GM12891 (cell line): ENCODE measurements around the gene TMED1.

Experiments used
- DNase-seq: peaks from one replicate; pipeline ENCODE4 v3.0.0; 2011; ENCODE audit warnings: low spot score; ENCODE audit not compliant: insufficient read length
- FAIRE-seq: peaks from 2 replicates; lab custom pipeline; 2011; peaks lifted over from hg19 to GRCh38; lab: Jason Lieb, UNC
- PAX5 ChIP-seq: IDR thresholded peaks from 2 replicates; pipeline ENCODE4 v1.6.1; 2011; ENCODE audit warnings: low read length, moderate library complexity, mild to moderate bottlenecking; ENCODE audit not compliant: insufficient read depth, severe bottlenecking
- POLR2A ChIP-seq: IDR thresholded peaks from 2 replicates; pipeline ENCODE4 v1.6.1; 2011; ENCODE audit warnings: low read depth, low read length, control low read depth
- POLR2AphosphoS5 ChIP-seq: IDR thresholded peaks from 2 replicates; pipeline ENCODE4 v1.6.1; 2011; ENCODE audit warnings: low read depth, low read length, control low read depth
- POU2F2 ChIP-seq: IDR thresholded peaks from 2 replicates; pipeline ENCODE4 v1.6.1; 2011; ENCODE audit warnings: low read depth, mild to moderate bottlenecking, control low read depth, low read length, moderate library complexity
- SPI1 ChIP-seq: IDR thresholded peaks from 2 replicates; pipeline ENCODE4 v1.6.1; 2011; ENCODE audit warnings: low read depth, low read length, control low read depth
- TAF1 ChIP-seq: IDR thresholded peaks from 2 replicates; pipeline ENCODE4 v1.6.1; 2011; ENCODE audit warnings: low read depth, low read length, control low read depth

The TMED1 gene

DNA sequence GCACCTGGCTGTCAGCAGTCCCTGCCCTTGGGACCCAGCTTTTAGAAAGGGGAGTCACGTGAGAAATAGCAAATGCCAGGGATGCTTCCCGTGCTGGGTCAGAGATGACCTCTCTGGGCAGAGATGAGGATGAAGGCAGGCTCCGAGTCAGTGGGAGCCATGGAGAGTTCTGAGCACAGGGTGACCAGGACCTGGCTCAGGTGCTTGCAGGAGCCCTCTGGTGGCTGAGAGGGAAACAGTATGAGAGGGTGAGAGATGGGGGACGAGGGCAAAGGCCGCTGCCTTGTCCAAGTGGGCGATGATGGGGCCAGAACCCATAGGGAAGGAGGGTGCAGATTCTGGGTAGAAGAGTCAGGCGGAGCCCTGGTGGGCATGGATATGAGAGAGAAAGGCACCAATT lies 15.8 kb downstream of the TMED1 start:
- TF ChIP-seq POLR2AphosphoS5 (no peak), SPI1 (no peak), PAX5 (no peak), TAF1 (no peak), POLR2A (no peak)
- FAIRE-seq (no peak), DNase-seq (no peak)

DNA sequence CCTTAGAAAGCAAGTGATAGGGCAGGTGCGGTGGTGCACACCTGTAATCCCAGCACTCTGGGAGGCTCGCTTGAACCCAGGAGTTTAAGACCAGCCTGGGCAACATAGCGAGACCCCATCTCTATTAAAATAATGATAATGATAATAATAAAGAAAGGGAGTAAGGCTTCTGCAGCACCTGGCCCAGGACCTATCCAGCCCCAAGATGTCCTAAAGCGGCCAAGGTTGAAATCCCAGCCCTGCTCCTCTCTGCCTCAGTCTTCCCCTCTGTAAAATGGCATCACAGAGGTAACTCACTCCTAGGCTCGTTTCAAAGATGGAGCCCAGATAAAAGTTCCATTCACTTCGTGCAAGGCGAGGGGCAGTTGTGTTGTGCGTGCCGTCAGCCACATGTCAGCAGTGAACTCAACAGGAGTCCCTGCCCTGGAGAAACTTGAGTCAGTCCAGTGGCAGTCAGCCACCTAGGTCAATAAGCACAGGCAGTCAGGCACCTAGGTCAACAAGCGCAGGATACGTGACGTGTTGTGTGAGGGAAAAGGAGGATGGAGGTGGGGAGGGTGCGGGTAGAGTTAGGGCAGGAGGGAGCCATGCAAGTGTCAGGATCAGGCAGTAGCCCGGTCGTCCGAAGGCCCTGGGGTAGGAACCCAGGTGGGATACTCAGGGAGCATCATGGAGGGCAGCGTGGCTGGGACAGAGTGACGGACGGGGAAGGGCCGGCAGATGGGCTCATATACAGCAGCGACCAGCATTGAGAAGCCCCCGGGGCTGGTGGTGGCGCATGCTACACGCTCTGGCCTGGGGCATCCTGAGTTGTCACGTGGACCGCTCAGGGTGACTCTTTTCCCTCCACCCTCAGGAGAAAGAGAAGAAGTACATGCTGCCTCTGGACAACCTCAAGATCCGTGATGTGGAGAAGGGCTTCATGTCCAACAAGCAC lies 16.6 kb downstream of the TMED1 start:
- DNase-seq (no peak), FAIRE-seq (no peak)
- no peak for TF ChIP-seq POLR2A
- TF ChIP-seq SPI1: no peak
- TF ChIP-seq POU2F2: no peak
- no peak for TF ChIP-seq POLR2AphosphoS5
- TF ChIP-seq TAF1: no peak
- no peak for TF ChIP-seq PAX5

GRCh38 chr19:10818301-10819123 lies 17.5 kb downstream of the TMED1 start:
- no peak for DNase-seq
- FAIRE-seq: no peak
- no peak for TF ChIP-seq PAX5

- no peak for DNase-seq
- no peak for FAIRE-seq
These were observed 18.5 kb downstream of the TMED1 start for GRCh38 chr19:10817291-10818038.

DNA sequence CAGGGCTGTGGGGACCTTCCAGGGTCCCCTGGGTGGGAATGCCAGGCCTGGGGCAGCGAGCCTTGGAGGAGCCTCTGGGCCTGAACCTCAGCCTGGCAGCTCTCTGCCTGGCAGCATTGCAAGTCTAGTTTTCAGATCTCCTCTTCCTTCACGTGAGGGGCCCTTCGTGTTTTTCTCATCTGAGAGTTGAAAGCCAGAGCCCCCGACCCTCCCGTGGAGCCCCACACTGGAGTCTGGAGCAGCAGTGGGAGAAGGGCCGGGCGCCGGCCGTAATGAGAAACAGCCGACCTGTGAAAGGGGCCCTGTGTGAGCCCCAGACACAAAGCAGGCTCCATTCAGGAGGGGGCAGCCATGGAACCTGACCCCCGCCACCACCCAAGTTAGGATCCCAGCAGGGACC lies 19.3 kb downstream of the TMED1 start:
- no peak for TF ChIP-seq TAF1
- TF ChIP-seq POLR2A: no peak
- TF ChIP-seq POLR2AphosphoS5: no peak
- TF ChIP-seq POU2F2: no peak
- TF ChIP-seq SPI1: no peak
- no peak for TF ChIP-seq PAX5
- no peak for DNase-seq
- FAIRE-seq: no peak

More at GRCh38 chr19:10817291-10818038, 18.5 kb downstream of the TMED1 start:
- no peak for TF ChIP-seq POU2F2
- no peak for TF ChIP-seq POLR2A
- no peak for TF ChIP-seq SPI1
- TF ChIP-seq PAX5: no peak
- no peak for TF ChIP-seq TAF1

DNA sequence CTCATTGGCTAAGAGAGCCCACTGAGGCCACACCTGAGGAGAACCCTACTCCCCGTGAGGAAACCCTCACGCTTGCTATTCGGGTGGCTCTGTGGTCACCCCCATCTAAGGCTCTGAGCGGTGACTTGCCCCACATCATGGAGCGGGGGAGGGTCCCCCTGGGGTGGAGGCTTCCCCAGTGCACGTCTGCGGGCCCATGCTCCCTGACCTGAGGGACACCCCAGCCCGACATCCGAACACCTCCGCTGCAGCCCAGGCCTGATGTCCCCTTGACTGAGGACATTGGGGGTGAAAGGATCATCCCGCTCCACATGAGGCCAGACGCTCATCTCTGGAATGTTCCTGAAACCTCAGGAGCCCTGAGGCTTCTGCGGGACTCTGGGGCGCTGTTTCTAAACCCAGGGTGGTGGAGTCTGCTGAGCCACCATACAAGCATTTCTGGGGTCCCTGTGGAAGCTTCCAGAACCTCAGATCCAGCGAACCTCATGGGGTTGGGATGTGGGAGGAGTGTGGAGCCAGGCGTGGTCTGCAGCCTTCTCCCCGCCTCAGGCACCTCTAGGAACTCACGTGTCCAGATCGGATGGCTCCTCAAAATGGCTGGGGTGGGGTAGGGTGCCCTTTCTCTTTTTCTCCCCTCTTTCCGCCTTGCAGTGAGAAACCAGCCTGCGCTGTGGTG lies 19.9 kb downstream of the TMED1 start:
- DNase-seq (no peak), FAIRE-seq (no peak)
- TF ChIP-seq POU2F2 (no peak), TAF1 (no peak), SPI1 (no peak), POLR2A (no peak), PAX5 (no peak), POLR2AphosphoS5 (no peak)

GRCh38 chr19:10815007-10815536 lies 20.9 kb downstream of the TMED1 start:
- DNase-seq (no peak), FAIRE-seq (no peak)
- no peak for TF ChIP-seq POLR2AphosphoS5
- TF ChIP-seq POU2F2: no peak
- TF ChIP-seq POLR2A: no peak
- no peak for TF ChIP-seq SPI1
- no peak for TF ChIP-seq PAX5
- no peak for TF ChIP-seq TAF1

DNA sequence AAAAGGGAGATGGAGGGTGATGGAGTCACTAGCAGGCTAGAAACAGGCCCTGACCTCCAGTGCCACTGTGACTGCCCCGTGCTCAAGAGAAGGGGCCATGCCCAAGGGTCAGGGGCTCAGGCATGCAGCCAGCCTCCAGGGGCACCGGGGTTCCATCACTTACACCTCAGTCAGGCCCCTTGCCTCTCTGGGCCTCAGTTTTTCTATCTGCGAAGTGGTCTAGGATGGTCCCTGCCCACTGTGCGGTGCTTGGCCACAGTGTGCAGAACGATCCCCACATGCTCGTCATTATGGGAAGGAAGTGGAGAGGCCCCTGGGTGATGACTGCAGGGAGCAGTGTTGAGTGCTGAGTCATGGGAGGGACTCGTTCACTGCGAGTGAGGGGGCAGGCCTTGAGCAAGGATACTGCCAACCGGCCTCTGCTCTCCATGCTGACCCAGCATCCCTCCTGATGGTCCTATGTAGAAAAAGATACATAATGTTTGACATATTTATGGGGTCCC lies 23.1 kb downstream of the TMED1 start:
- DNase-seq: no peak
- peak; percentile 13 for FAIRE-seq
- no peak for TF ChIP-seq POLR2AphosphoS5
- TF ChIP-seq POU2F2: no peak
- no peak for TF ChIP-seq PAX5
- TF ChIP-seq SPI1: no peak
- no peak for TF ChIP-seq POLR2A
- TF ChIP-seq TAF1: no peak
